Hematopoietic multipotent progenitor cell treated with erythropoietin and hydrocortisone succinate and interleukin-3 and kit ligand, for 17 days (in vitro differentiated cells): ENCODE results near the gene C2orf76.

ENCODE experiments used
- DNase-seq: peaks from one replicate; pipeline ENCODE4 v3.0.0-alpha.2; 2015; ENCODE audit warnings: low spot score

C2orf76 gene

GRCh38 chr2:119264781-119265692 lies 101.6 kb downstream of the C2orf76 start:
- peak; percentile 53 for DNase-seq

- DNase-seq: no peak
Observed at GRCh38 chr2:119263656-119264055, 103.0 kb downstream of the C2orf76 start.

- DNase-seq: no peak
Observed at GRCh38 chr2:119263025-119263424, 103.6 kb downstream of the C2orf76 start.

DNA sequence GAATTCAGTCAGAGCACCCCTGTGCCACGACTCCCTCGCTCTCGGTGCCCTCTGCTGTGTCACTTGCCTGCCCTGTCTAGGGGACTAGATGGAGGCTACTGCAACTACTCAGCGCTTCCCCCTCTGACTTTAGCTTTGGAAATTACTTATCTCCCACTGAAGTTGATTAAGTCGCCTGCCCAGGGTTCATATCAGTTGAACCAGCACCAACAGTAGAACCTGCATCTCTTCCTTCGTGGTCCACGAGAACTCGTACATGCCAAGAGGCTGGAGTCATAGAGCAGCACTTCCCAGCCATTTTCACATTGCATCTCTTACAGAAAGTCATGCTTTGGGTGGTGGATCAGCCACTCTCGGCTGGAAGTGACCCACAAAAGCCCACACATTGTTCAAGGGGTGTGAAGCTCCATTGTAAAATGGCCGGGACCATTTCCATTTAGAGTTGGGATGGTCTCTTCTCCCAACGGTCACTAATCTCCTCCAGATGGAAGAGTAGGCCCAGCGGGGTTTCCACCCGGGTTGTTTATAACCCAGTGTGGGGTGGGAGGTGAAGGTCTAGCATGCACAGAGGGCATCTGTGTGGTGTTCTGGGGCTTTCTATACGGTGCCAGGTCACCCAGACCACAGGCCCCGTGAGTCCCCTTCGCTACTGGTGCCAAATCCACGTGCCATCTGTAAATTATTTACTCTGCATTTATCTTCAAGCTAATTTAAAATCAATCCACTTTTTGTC lies 105.0 kb downstream of the C2orf76 start:
- DNase-seq: no peak

DNA sequence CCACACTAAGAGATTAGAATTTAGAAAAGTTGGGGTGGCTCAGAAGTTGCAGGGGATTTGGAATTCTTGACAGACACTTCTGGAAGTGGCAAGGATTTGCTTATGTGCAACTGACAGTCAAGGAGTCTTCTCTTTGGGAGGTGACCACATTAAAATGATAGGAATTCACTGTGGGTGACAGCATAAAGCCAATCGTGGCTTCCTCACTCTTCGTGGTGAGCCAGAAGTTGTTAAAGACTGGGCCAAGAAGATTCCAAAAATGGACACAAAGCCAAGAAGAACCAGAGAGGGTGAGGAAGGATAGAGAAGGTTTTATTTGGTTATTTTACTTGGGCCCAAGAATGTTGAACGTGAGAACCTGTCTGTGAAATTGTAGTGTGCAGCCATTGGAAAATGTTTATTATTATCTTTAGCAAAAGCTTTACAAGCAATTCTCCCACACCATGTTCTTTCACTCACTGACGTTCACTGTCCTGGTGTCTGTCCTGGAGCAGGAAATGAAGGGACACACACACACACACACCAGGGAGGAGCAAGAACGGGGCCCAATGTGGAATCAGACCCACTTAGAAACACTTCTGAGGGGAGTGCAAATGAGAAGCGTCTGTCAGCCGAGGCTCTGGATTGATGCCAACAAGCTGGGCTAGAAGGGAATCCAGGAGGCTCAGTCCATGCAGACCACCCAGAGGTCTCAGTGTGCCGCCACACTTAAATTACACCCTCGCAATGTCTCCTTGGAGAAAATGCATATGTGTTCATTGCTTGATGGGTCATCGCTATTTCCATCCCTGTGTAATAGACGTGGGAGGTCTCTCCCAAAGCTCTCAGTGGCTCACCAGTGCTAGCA lies 105.8 kb downstream of the C2orf76 start:
- no peak for DNase-seq

- no peak for DNase-seq
Observed at GRCh38 chr2:119259296-119259860, 107.3 kb downstream of the C2orf76 start.

GRCh38 chr2:119257198-119257597 lies 109.4 kb downstream of the C2orf76 start:
- DNase-seq: no peak

DNA sequence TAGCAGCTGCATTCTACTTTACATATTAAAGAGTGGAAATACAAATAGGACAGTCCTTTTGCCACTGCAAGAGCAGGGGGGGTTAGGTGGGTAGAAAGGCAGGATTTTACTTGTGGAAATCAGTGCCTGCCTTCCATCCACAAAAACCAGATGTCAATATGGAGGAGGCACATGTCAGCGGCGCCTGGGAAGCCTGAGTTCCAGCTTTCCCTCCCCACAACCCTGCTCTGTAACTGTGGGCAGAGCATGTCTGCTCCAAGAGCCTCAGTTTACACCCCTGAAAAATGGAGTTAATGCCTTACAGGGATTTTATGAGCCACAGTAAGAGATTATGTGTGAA lies 110.1 kb downstream of the C2orf76 start:
- DNase-seq: no peak

DNA sequence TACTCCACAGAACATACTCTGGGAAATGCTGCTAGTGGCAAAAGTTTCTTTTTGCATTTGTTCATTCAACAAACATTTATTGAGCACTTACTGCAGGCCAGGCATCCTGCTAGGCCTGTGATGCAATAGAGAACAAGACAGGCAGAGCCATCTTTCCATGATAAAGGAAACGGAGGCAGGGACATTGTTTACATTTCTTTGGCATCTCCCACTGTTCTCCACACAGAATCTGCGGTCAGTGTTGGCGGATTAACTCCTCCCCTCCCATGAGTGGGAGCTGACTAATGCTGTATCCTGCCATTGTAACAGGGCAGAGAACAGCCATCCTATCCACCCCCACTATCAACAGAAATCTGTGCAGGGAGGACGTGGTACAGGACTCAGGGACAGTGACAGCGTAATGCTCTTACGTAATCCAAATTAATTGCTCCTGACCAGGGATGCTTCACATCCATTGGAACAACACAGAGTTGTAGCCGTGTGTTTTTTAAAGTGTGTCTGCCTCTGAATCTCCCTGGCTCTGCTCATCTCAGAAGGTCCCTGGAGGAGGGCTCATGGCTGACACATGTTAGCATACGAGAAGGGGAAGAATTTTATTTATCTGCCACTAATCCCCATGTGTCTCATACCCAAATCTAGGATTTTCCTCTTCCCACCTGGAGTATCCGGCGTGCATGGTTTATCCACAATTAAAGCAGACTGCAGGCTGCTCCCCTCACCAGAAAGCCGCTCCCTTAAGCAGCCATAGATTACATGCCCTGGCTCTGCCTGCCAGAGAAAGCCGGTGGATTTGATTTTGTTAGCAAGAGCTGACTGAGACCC lies 110.7 kb downstream of the C2orf76 start:
- no peak for DNase-seq

DNA sequence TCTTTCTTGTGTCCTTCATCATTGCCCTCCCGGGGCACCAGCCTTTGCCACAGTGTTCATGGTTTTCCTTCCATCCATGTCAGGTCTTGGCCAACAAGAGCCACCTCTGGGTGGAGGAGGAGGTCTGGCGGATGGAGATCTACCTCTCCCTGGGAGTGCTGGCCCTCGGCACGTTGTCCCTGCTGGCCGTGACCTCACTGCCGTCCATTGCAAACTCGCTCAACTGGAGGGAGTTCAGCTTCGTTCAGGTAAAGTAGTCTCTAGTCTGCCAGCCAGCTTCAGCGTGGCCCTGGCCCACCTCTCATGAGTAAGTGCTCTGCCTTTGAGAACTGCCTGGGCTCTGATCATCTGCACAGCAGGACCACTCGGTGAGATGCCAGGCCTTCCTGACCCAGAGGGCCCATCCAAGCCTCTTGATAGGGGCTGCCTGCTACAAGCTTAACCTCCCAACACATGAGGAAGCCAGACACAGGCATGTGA lies 112.0 kb downstream of the C2orf76 start:
- DNase-seq: no peak

- DNase-seq: no peak
Observed at GRCh38 chr2:119253760-119254600, 112.7 kb downstream of the C2orf76 start.

DNA sequence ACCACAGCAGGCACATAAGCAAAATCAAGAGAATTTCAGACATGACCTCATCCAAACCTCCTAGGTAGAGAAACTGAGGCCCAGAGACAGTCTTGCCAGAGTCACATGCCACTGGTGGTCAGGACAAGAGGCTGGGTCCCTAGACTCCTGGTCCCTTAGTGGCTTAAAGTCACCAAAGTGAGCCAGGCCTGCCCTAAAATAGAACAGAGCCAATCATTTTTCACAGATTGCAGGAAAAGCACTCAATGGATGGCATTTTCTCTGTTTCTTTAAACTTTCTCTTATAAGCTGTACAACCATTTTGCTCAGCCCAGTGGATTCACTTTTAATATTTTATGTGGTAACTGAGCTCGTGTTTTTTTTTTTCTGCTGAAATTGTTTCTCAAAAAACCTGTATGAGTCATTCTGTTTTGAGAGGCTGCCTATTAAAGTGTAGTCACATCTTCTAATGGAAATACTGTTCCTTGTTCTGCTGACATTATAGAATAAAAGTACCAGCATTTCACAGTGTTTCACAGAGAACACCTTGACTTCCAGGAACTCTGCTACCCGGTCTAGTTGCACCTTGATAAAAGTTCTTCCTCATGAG lies 113.4 kb downstream of the C2orf76 start:
- DNase-seq: no peak
